Measurements from ENCODE around the gene LCN12.
A peak's percentile ranks its signal among the peaks of the same experiment; 100 is the strongest.
"Not testable (repeated sequence)": the region's sequence is repeated elsewhere in the genome, so short reads cannot be mapped to it uniquely, and the experiment has no call there.

The LCN12 gene

GRCh38 chr9:136991993-136992818 is 40.1 kb downstream of the LCN12 start, which contains the start of gene PAXX:
PAXX (plus strand) TSS chr9:136992422; CDS start chr9:136992444, 22 bp downstream.
- peak; percentile 82 to 93 for DNase-seq (ENCODE audit: low read depth in 2 of 2)

GRCh38 chr9:136992819-136993369 is 40.8 kb downstream of the LCN12 start:
- DNase-seq (ENCODE audit: low read depth in 2 of 2) = no peak

GRCh38 chr9:136994180-136994887 is 42.3 kb downstream of the LCN12 start:
- DNase-seq (ENCODE audit: low read depth in 2 of 2) = no peak

GRCh38 chr9:136994888-136995230 is 42.8 kb downstream of the LCN12 start:
- no peak for DNase-seq (ENCODE audit: low read depth in 2 of 2)

- no peak for DNase-seq (ENCODE audit: low read depth in 2 of 2)
Observed at GRCh38 chr9:136995362-136995761, 43.3 kb downstream of the LCN12 start.

- DNase-seq (ENCODE audit: low read depth in 2 of 2) = no peak
Observed at GRCh38 chr9:136995772-136996311, 43.8 kb downstream of the LCN12 start.

GRCh38 chr9:136996361-136997292 is 44.6 kb downstream of the LCN12 start, which contains the start of gene CLIC3:
CLIC3 (minus strand) TSS chr9:136996568; CDS start chr9:136996543, 25 bp downstream.
- no peak for DNase-seq (ENCODE audit: low read depth in 2 of 2)

- no peak for DNase-seq (ENCODE audit: low read depth in 2 of 2)
Observed at GRCh38 chr9:136997371-136997770, 45.3 kb downstream of the LCN12 start.

- DNase-seq (ENCODE audit: low read depth in 2 of 2) = no peak
Observed at GRCh38 chr9:136997830-136998234, 45.8 kb downstream of the LCN12 start.

GRCh38 chr9:137000177-137000930 is 48.3 kb downstream of the LCN12 start:
- DNase-seq (ENCODE audit: low read depth in 2 of 2) = no peak

GRCh38 chr9:137001857-137002645 is 50.0 kb downstream of the LCN12 start:
- no peak for DNase-seq (ENCODE audit: low read depth in 2 of 2)

GRCh38 chr9:137002646-137003041 is 50.6 kb downstream of the LCN12 start:
- DNase-seq (ENCODE audit: low read depth in 2 of 2) = no peak

GRCh38 chr9:137004285-137004684 is 52.2 kb downstream of the LCN12 start:
- DNase-seq (ENCODE audit: low read depth in 2 of 2) = not testable (repeated sequence)
